Measurements from ENCODE around the gene AP1S3. TPM values are rescaled to one million over a fixed set of nuclear protein-coding genes. Genes with fewer than 3 reads are reported as not detected.

The AP1S3 gene
- total and polyA plus RNA-seq, 2 of the 4 experiments (the other 2 are of a cell fraction), result 2.5 to 4.1 TPM

GRCh38 chr2:223863491-223863890 lies 26.1 kb upstream of the AP1S3 start:
- in situ Hi-C loops (cut with MboI; ENCODE audit: low sequenced_read_pairs), result no loop called here
- Histone ChIP-seq H3K9ac (ENCODE audit: low read depth, low read length) (no peak overlapping the region), H3K56ac (ENCODE audit: extremely low read depth, insufficient read depth, low read length) (no peak overlapping the region), H3K9me1 (ENCODE audit: insufficient read depth, low read length) (peaks cover 8% of the 10 kb centered on the region; the same call in 1 of the 2 replicates), H2BK5ac (ENCODE audit: low read depth, low read length, poor library complexity, severe bottlenecking) (no peak overlapping the region), H2AK9ac (replicated peaks; ENCODE audit: low read depth, low read length, poor library complexity) (no peak overlapping the region), H2BK120ac (ENCODE audit: low read depth, low read length) (no peak overlapping the region), H2BK15ac (ENCODE audit: low read depth, low read length) (no peak overlapping the region), H3K79me1 (ENCODE audit: low read depth in 1 of 2, low read length in 2 of 2) (no peaks in the 10 kb centered on the region), H2AFZ (replicated peaks; ENCODE audit: low read length, poor library complexity) (no peak overlapping the region), H4K91ac (ENCODE audit: insufficient read depth, low read depth, low read length) (no peak overlapping the region), H2BK20ac (ENCODE audit: low read depth, low read length) (no peak overlapping the region), H3K4me2 (ENCODE audit: low read depth, low read length) (no peak overlapping the region), H3K27ac (ENCODE audit: insufficient read depth, low read length) (no peak overlapping the region), H3K27me3 (ENCODE audit: control insufficient read depth, insufficient read depth, low read length) (no peaks in the 10 kb centered on the region), H3K18ac (ENCODE audit: low read depth, low read length) (no peak overlapping the region), H3K14ac (replicated peaks; ENCODE audit: low read depth, low read length) (no peak overlapping the region), H3K4me3 (ENCODE audit: insufficient read depth, low read depth, low read length) (no peak overlapping the region), H3K9me3 (ENCODE audit: control insufficient read depth, insufficient read depth, low read length) (no peaks in the 10 kb centered on the region), H3K4me1 (ENCODE audit: control insufficient read depth, insufficient read depth, low read length) (peaks cover 4% of the 10 kb centered on the region), H4K20me1 (ENCODE audit: insufficient read depth, low read length) (peaks cover 4% of the 10 kb centered on the region; the same call in 1 of the 2 replicates), H4K5ac (ENCODE audit: low read depth, low read length) (no peak overlapping the region), H2AK5ac (ENCODE audit: low read depth, low read length) (no peak overlapping the region), H3K4ac (ENCODE audit: low read depth, low read length) (no peak overlapping the region), H4K8ac (ENCODE audit: low read depth in 2 of 2, low read length in 2 of 2) (no peak overlapping the region), H3K23ac (ENCODE audit: low read depth, low read length) (no peak overlapping the region), H3K36me3 (ENCODE audit: control insufficient read depth, insufficient read depth, low read length) (peaks cover 2% of the 10 kb centered on the region; the same call in 1 of the 2 replicates)
- TF ChIP-seq BHLHE40 (IDR thresholded peaks at IDR 0.05; ENCODE audit: low read depth, low read length) (no peak), RCOR1 (IDR thresholded peaks at IDR 0.05; ENCODE audit: insufficient replicate concordance, low read length) (no peak), CHD1 (IDR thresholded peaks at IDR 0.05; ENCODE audit: low read depth, low read length) (no peak), CEBPB (IDR thresholded peaks at IDR 0.05; ENCODE audit: low read depth, low read length) (no peak), RAD21 (IDR thresholded peaks at IDR 0.05; ENCODE audit: low read length) (no peak), FOS (IDR thresholded peaks at IDR 0.05; ENCODE audit: low read depth, low read length) (no peak), RFX5 (IDR thresholded peaks at IDR 0.05; ENCODE audit: low read depth, low read length) (no peak), MAFK (IDR thresholded peaks at IDR 0.05; ENCODE audit: low read depth, low read length) (no peak)
- ATAC-seq (ENCODE audit: low read depth) (no peak), DNase-seq (no peak)
- dilution Hi-C loops (cut with HindIII; ENCODE audit: low sequenced_read_pairs, unreplicated experiment), result no loop called here
- POLR2A ChIA-PET (ENCODE audit: unreplicated experiment), result no interaction called here
- WGBS, 2 experiments (ENCODE audit: extremely low coverage in 2 of 2, insufficient read length in 1 of 2), result no CpG with 5 or more reads among the region's 2 CpGs
- no TSS peak for BruUV-seq (replicated peaks)
- intact Hi-C loops (cut with micrococcal nuclease), result loop anchor here (5.0 kb wide), 2 partner anchors 171 to 401 kb away; no protein-coding TSS in a partner anchor
- CTCF ChIA-PET, result interaction anchor here (0.6 kb wide), 1 partner anchor 9 kb away, joined by 3 read pairs; no protein-coding TSS in a partner anchor

Data from IMR-90 (cell line).